Mammary epithelial cell (primary cell): ENCODE results near the gene FGF5.

ENCODE experiments used
- EZH2 ChIP-seq: IDR thresholded peaks from 2 replicates; pipeline ENCODE4 v1.6.1; 2012; ENCODE audit warnings: low read length, inconsistent platforms, borderline replicate concordance
- TF ChIP-seq, protein P1 (sequence below), 2 donors: IDR thresholded peaks in 1 of 2; conservative IDR thresholded peaks in 1 of 2; 2 replicates each; pipeline ENCODE4 v1.5.1; 2011 to 2012; ENCODE audit warnings: inconsistent platforms in 2 of 2, low read length in 2 of 2, mild to moderate bottlenecking in 2 of 2, control low read depth in 1 of 2, low read depth in 1 of 2; ENCODE audit not compliant: insufficient read depth in 1 of 2; ENCODE audit errors: extremely low read depth in 1 of 2

DNA sequence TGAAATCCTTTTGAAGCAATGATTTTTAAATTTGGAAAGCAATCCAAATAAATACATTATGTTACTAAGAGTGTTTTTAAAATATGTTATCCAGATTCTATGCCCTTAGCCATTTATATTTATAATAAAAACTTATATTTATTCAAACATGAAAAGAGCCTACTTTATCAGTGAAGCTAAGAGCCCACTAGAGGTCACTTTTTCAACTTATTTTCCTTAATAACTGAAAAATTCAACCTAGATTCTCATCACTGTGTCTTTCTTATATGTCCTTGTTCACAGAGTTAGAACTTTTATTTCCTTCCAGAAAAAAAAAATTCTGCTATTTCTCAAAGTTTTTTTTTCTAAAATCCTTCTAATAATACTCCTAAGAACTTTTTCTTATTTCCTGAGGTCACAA, 45.3 kb upstream of the FGF5 start:
- no peak for TF ChIP-seq EZH2
- TF ChIP-seq, protein P1, sequence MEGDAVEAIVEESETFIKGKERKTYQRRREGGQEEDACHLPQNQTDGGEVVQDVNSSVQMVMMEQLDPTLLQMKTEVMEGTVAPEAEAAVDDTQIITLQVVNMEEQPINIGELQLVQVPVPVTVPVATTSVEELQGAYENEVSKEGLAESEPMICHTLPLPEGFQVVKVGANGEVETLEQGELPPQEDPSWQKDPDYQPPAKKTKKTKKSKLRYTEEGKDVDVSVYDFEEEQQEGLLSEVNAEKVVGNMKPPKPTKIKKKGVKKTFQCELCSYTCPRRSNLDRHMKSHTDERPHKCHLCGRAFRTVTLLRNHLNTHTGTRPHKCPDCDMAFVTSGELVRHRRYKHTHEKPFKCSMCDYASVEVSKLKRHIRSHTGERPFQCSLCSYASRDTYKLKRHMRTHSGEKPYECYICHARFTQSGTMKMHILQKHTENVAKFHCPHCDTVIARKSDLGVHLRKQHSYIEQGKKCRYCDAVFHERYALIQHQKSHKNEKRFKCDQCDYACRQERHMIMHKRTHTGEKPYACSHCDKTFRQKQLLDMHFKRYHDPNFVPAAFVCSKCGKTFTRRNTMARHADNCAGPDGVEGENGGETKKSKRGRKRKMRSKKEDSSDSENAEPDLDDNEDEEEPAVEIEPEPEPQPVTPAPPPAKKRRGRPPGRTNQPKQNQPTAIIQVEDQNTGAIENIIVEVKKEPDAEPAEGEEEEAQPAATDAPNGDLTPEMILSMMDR (conservative IDR thresholded peaks at IDR 0.05 in 1 of 2, IDR thresholded peaks at IDR 0.05 in 1 of 2; ENCODE audit: extremely low read depth in 1 of 2, insufficient read depth in 1 of 2, low read depth in 1 of 2, low read length in 2 of 2), result peak; percentile 32 to 38
